Trophoblast cell (in vitro differentiated cells and primary cell): ENCODE measurements around the gene THBS2.

Source experiments
- DNase-seq, 2 donors: peaks; one replicate each; pipeline ENCODE4 v3.0.0-alpha.2; 2016
- H2AFZ ChIP-seq: 2 replicates; pipeline ENCODE4 v1.6.1; 2013; ENCODE audit warnings: low read length, moderate library complexity, mild to moderate bottlenecking; ENCODE audit not compliant: insufficient read depth, poor library complexity
- H2AK5ac ChIP-seq: 2 replicates; pipeline ENCODE4 v1.6.1; 2013; ENCODE audit warnings: mild to moderate bottlenecking, low read length
- H2BK120ac ChIP-seq: 2 replicates; pipeline ENCODE4 v1.6.1; 2013; ENCODE audit warnings: low read length, mild to moderate bottlenecking, moderate library complexity; ENCODE audit not compliant: insufficient read depth, poor library complexity
- H2BK12ac ChIP-seq: 2 replicates; pipeline ENCODE4 v1.6.1; 2013; ENCODE audit warnings: mild to moderate bottlenecking, low read length, moderate library complexity
- H2BK5ac ChIP-seq: 2 replicates; pipeline ENCODE4 v1.6.1; 2013; ENCODE audit warnings: low read length, low read depth, moderate library complexity, mild to moderate bottlenecking; ENCODE audit not compliant: poor library complexity
- H3K14ac ChIP-seq: 2 replicates; pipeline ENCODE4 v1.6.1; 2013; ENCODE audit warnings: mild to moderate bottlenecking, low read length
- H3K18ac ChIP-seq: 2 replicates; pipeline ENCODE4 v1.6.1; 2013; ENCODE audit warnings: mild to moderate bottlenecking, low read length
- H3K23ac ChIP-seq: 2 replicates; pipeline ENCODE4 v1.6.1; 2013; ENCODE audit warnings: low read length
- H3K27ac ChIP-seq: 2 replicates; pipeline ENCODE4 v1.5.1; 2013; ENCODE audit warnings: low read depth, mild to moderate bottlenecking, inconsistent platforms, low read length, moderate library complexity
- H3K27me3 ChIP-seq: 2 replicates; pipeline ENCODE4 v1.6.1; 2013; ENCODE audit warnings: inconsistent platforms, mild to moderate bottlenecking, low read length, moderate library complexity; ENCODE audit not compliant: insufficient read depth
- H3K36me3 ChIP-seq, 2 experiments: 1 replicate in 1 of 2; 2 replicates in 1 of 2; pipeline ENCODE4 v1.6.1; 2013; ENCODE audit warnings: low read length in 2 of 2, mild to moderate bottlenecking in 2 of 2, moderate library complexity in 1 of 2; ENCODE audit not compliant: insufficient read depth in 2 of 2, control insufficient read depth in 1 of 2
- H3K4ac ChIP-seq: 2 replicates; pipeline ENCODE4 v1.6.1; 2013; ENCODE audit warnings: low read depth, mild to moderate bottlenecking, low read length, moderate library complexity
- H3K4me1 ChIP-seq, 2 experiments: 1 replicate in 1 of 2; 2 replicates in 1 of 2; pipeline ENCODE4 v1.6.1; 2013; ENCODE audit warnings: low read length in 2 of 2, mild to moderate bottlenecking in 2 of 2, moderate library complexity in 1 of 2; ENCODE audit not compliant: insufficient read depth in 2 of 2, control insufficient read depth in 1 of 2
- H3K4me2 ChIP-seq: 2 replicates; pipeline ENCODE4 v1.6.1; 2013; ENCODE audit warnings: inconsistent platforms, mild to moderate bottlenecking, low read length, moderate library complexity
- H3K4me3 ChIP-seq: 2 replicates; pipeline ENCODE4 v1.5.1; 2013; ENCODE audit warnings: mild to moderate bottlenecking, low read depth, low read length, inconsistent platforms
- H3K79me1 ChIP-seq: one replicate; pipeline ENCODE4 v1.6.1; 2013; ENCODE audit warnings: low read length
- H3K79me2 ChIP-seq: 2 replicates; pipeline ENCODE4 v1.6.1; 2013; ENCODE audit warnings: low read length, mild to moderate bottlenecking; ENCODE audit not compliant: control insufficient read depth, insufficient read depth, poor library complexity
- H3K9ac ChIP-seq: 2 replicates; pipeline ENCODE4 v1.6.1; 2013; ENCODE audit warnings: mild to moderate bottlenecking, low read length
- H3K9me3 ChIP-seq: 2 replicates; pipeline ENCODE4 v1.6.1; 2013; ENCODE audit warnings: low read depth, mild to moderate bottlenecking, control low read depth, inconsistent platforms, low read length; ENCODE audit not compliant: insufficient read depth
- H4K12ac ChIP-seq: 2 replicates; pipeline ENCODE4 v1.6.1; 2013; ENCODE audit warnings: low read depth, mild to moderate bottlenecking, low read length, moderate library complexity
- H4K8ac ChIP-seq: 2 replicates; pipeline ENCODE4 v1.6.1; 2013; ENCODE audit warnings: low read depth, mild to moderate bottlenecking, low read length, moderate library complexity
- H4K91ac ChIP-seq: one replicate; pipeline ENCODE4 v1.6.1; 2013; ENCODE audit warnings: low read depth, mild to moderate bottlenecking, low read length, moderate library complexity
- WGBS: extraction: QIAGEN DNeasy Blood & Tissue Kit; methylation state at CpG from one replicate; pipeline ENCODE4 v1.1.7; 2013; ENCODE audit warnings: missing lambda C conversion rate; ENCODE audit not compliant: insufficient read length, insufficient coverage; ENCODE audit errors: extremely low coverage; 5-methylcytosine and 5-hydroxymethylcytosine counted together

THBS2 gene

DNA sequence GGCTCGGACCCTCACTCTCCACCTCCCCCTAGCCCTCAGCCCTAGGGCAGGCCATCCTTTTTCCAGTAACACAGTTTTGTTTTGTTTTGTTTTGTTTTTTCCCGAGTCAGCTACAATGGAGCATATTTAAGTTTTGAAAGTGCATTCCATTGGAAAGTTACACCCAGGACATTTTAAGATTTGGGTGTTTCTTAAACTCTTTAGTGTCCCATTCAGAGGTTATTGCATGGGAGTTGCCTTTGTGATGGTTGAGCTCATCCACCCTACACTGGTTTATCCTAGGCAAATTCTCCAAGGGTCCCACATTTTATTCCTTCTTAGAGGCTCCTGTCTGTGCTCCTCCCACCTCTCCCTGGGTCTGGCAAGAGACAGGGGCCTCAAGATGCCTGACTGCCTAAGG, 58.9 kb downstream of the THBS2 start:
- H3K9me3 ChIP-seq, result peaks cover 6% of the 10 kb centered on the region
- H3K4me2 ChIP-seq, result no peak overlapping the region

DNA sequence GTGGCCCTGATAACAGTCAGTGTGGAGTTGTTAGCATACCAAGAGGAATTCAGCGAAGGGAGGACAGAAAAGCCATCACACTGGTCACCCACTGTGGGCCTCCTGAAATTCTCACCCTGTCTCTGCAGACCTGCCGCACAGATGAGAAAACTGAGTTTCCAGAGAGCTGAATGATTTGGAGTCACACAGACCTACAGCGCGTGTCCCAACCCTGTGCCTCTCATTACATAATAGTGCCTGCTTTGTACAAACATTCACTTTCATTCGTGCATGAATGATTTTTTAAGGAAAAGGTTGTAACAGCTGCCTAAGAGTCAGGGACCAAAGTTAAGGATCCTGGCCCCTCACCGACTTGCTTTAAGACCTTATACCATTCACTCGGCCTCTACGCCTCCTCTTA, 62.7 kb downstream of the THBS2 start:
- Histone ChIP-seq H2BK12ac (no peak overlapping the region), H2AFZ (no peak overlapping the region), H3K4me3 (no peak overlapping the region), H3K23ac (no peak overlapping the region), H4K8ac (no peak overlapping the region), H2BK5ac (no peak overlapping the region), H2AK5ac (no peak overlapping the region), H4K12ac (no peak overlapping the region), H3K36me3 (no peaks in the 10 kb centered on the region), H3K79me2 (no peaks in the 10 kb centered on the region), H3K4me1 (no peaks in the 10 kb centered on the region), H3K9me3 (peaks cover 6% of the 10 kb centered on the region), H3K14ac (no peak overlapping the region), H3K4me2 (no peak overlapping the region), H4K91ac (no peak overlapping the region), H3K4ac (no peak overlapping the region), H3K18ac (no peak overlapping the region), H3K79me1 (no peaks in the 10 kb centered on the region), H3K9ac (no peak overlapping the region), H3K27me3 (no peaks in the 10 kb centered on the region), H2BK120ac (no peak overlapping the region), H3K27ac (no peak overlapping the region)
- no CpG with 5 or more reads among the region's 8 CpGs for WGBS
- no peak for DNase-seq

More for the DNA sequence above, 58.9 kb downstream of the THBS2 start:
- Histone ChIP-seq H4K12ac (no peak overlapping the region), H3K4me1 (no peaks in the 10 kb centered on the region), H3K79me1 (no peaks in the 10 kb centered on the region), H3K14ac (no peak overlapping the region), H3K9ac (no peak overlapping the region), H3K36me3 (no peaks in the 10 kb centered on the region), H2BK5ac (no peak overlapping the region), H3K4ac (no peak overlapping the region), H3K27ac (no peak overlapping the region), H3K18ac (no peak overlapping the region), H2AFZ (no peak overlapping the region), H3K4me3 (no peak overlapping the region), H3K79me2 (no peaks in the 10 kb centered on the region), H3K27me3 (no peaks in the 10 kb centered on the region), H4K8ac (no peak overlapping the region), H2AK5ac (no peak overlapping the region), H2BK12ac (no peak overlapping the region), H2BK120ac (no peak overlapping the region), H3K23ac (no peak overlapping the region), H4K91ac (no peak overlapping the region)
- DNase-seq, result no peak
- no CpG with 5 or more reads among the region's 2 CpGs for WGBS

DNA sequence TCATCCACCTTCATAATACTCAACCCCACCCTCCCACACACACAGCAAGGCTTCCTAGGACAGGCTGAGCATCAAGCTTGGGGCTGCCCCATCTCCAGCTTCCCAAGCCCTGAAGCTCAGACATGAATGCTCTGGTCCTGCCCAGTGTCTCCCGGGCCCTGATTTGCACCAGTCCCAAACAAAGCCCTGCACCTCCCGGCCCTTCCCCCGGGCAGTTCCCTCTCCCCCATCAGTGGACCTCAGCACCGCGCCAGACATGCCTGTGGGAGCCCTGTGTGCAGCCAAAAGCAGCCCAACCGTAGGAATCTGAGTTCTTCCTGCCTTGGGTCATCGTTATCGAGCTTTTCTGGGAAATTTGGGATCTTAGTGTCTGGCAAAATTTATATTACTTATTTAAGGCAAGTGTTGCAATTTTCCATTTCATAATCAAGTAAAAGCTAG, 63.5 kb downstream of the THBS2 start:
- Histone ChIP-seq H2BK5ac (no peak overlapping the region), H3K14ac (no peak overlapping the region), H2BK120ac (no peak overlapping the region), H3K4me3 (no peak overlapping the region), H3K4me1 (no peaks in the 10 kb centered on the region), H3K23ac (no peak overlapping the region), H3K4ac (no peak overlapping the region), H4K12ac (no peak overlapping the region), H3K4me2 (no peak overlapping the region), H3K9ac (no peak overlapping the region), H3K79me2 (no peaks in the 10 kb centered on the region), H2AK5ac (no peak overlapping the region), H2AFZ (no peak overlapping the region), H3K36me3 (no peaks in the 10 kb centered on the region), H3K9me3 (peaks cover 6% of the 10 kb centered on the region), H4K91ac (no peak overlapping the region), H3K79me1 (no peaks in the 10 kb centered on the region), H3K27me3 (no peaks in the 10 kb centered on the region), H3K18ac (no peak overlapping the region), H4K8ac (no peak overlapping the region), H2BK12ac (no peak overlapping the region), H3K27ac (no peak overlapping the region)
- no peak for DNase-seq
- WGBS, result no CpG with 5 or more reads among the region's 8 CpGs

DNA sequence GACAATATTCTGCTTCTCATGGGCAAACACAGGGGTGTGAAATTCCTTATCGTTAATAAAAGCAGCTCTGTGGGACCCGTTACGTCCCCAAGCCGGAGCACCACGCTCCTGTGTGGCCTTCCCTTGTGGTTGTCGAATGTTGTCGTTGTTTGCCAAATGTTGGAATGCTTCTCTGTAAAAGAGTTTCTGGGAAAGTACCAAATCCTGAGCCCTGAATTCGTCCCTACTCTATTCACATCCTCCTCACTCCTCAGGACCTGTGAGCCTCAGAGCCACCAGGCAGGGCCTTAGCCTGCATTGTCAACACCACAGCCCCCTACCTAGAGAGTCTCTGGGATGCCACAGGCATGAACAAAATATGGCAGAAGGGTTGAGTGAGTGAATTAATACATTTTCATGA, 64.0 kb downstream of the THBS2 start:
- H4K12ac ChIP-seq, result no peak overlapping the region
- H2BK12ac ChIP-seq, result no peak overlapping the region
- H3K36me3 ChIP-seq, result no peaks in the 10 kb centered on the region
- H3K14ac ChIP-seq, result no peak overlapping the region
- no peak overlapping the region for H4K8ac ChIP-seq
- no peak overlapping the region for H3K27ac ChIP-seq
- no peak overlapping the region for H4K91ac ChIP-seq
- no peak overlapping the region for H3K4ac ChIP-seq
- DNase-seq, result no peak
- no peaks in the 10 kb centered on the region for H3K79me1 ChIP-seq
- H2BK5ac ChIP-seq, result no peak overlapping the region
- no peaks in the 10 kb centered on the region for H3K79me2 ChIP-seq
- H3K4me2 ChIP-seq, result no peak overlapping the region
- no peaks in the 10 kb centered on the region for H3K27me3 ChIP-seq
- WGBS, result no CpG with 5 or more reads among the region's 8 CpGs
- no peak overlapping the region for H2AK5ac ChIP-seq
- no peak overlapping the region for H3K18ac ChIP-seq
- H3K9ac ChIP-seq, result no peak overlapping the region
- no peak overlapping the region for H2AFZ ChIP-seq
- no peak overlapping the region for H3K23ac ChIP-seq
- H3K4me1 ChIP-seq, result no peaks in the 10 kb centered on the region
- no peak overlapping the region for H3K4me3 ChIP-seq
- H2BK120ac ChIP-seq, result no peak overlapping the region
- peaks cover 6% of the 10 kb centered on the region for H3K9me3 ChIP-seq
